Neural progenitor cell (in vitro differentiated cells): ENCODE data around the gene DRG1. TPM values are rescaled to one million over a fixed set of nuclear protein-coding genes. Genes with fewer than 3 reads are reported as not detected.

ENCODE experiments used
- DNase-seq: peaks from one replicate; pipeline ENCODE4 v3.0.0-alpha.2; 2016; ENCODE audit warnings: low spot score
- H2AFZ ChIP-seq: fragments of 200-600 bp; sonication (generic); replicated peaks from 2 replicates; pipeline ENCODE4 v1.6.1; 2016; ENCODE audit warnings: antibody characterized with exemption
- H3F3A ChIP-seq: fragments of 200-600 bp; sonication (generic); 2 replicates; pipeline ENCODE4 v1.6.1; 2016; ENCODE audit warnings: antibody characterized with exemption, low read depth
- H3K27ac ChIP-seq: fragments of 200-600 bp; sonication (generic); 2 replicates; pipeline ENCODE4 v1.5.1; 2016; ENCODE audit warnings: mild to moderate bottlenecking
- H3K27me3 ChIP-seq: fragments of 200-600 bp; sonication (generic); 2 replicates; pipeline ENCODE4 v1.6.1; 2016; ENCODE audit warnings: mild to moderate bottlenecking, moderate library complexity
- H3K36me3 ChIP-seq: fragments of 200-600 bp; sonication (generic); 2 replicates; pipeline ENCODE4 v1.5.1; 2016
- H3K4me1 ChIP-seq: fragments of 200-600 bp; sonication (generic); 2 replicates; pipeline ENCODE4 v1.6.1; 2016; ENCODE audit warnings: mixed run types
- H3K4me2 ChIP-seq: fragments of 200-600 bp; sonication (generic); 2 replicates; pipeline ENCODE4 v1.6.1; 2016
- H3K4me3 ChIP-seq: fragments of 200-600 bp; sonication (generic); 2 replicates; pipeline ENCODE4 v1.5.1; 2016
- H3K79me2 ChIP-seq: fragments of 200-600 bp; sonication (generic); 2 replicates; pipeline ENCODE4 v1.6.1; 2016; ENCODE audit warnings: low read depth
- H3K9ac ChIP-seq: fragments of 200-600 bp; sonication (generic); 2 replicates; pipeline ENCODE4 v1.6.1; 2016
- H3K9me3 ChIP-seq: fragments of 200-600 bp; sonication (generic); 2 replicates; pipeline ENCODE4 v1.5.1; 2016; ENCODE audit warnings: low read depth
- H4K20me1 ChIP-seq: fragments of 200-600 bp; sonication (generic); 2 replicates; pipeline ENCODE4 v1.6.1; 2016; ENCODE audit warnings: low read depth
- H3K27ac Mint-ChIP-seq: 3 replicates; pipeline ENCODE4 v1.8.0; 2021; ENCODE audit warnings: mixed read lengths
- H3K27me3 Mint-ChIP-seq: 2 replicates; pipeline ENCODE4 v1.8.0; 2022; ENCODE audit warnings: low read depth, mild to moderate bottlenecking, inconsistent platforms, moderate library complexity, mixed read lengths; ENCODE audit not compliant: insufficient read depth
- H3K36me3 Mint-ChIP-seq: 3 replicates; pipeline ENCODE4 v1.8.0; 2021; ENCODE audit warnings: mixed read lengths
- H3K4me1 Mint-ChIP-seq: 3 replicates; pipeline ENCODE4 v1.8.0; 2021; ENCODE audit warnings: mixed read lengths
- H3K4me3 Mint-ChIP-seq: 3 replicates; pipeline ENCODE4 v1.8.0; 2021; ENCODE audit warnings: mild to moderate bottlenecking, moderate library complexity, mixed read lengths
- H3K9me3 Mint-ChIP-seq: 3 replicates; pipeline ENCODE4 v1.8.0; 2020; ENCODE audit warnings: mixed read lengths
- EZH2 ChIP-seq: fragments of 200-600 bp; sonication (generic); IDR thresholded peaks from 2 replicates; pipeline ENCODE4 v1.6.1; 2017; ENCODE audit warnings: antibody characterized with exemption, mild to moderate bottlenecking, moderate library complexity
- EZH2phosphoT487 ChIP-seq: fragments of 200-600 bp; sonication (generic); IDR thresholded peaks from 2 replicates; pipeline ENCODE4 v1.6.1; 2017; ENCODE audit warnings: antibody characterized with exemption
- total RNA-seq: library from RNA; depleted of rRNA; stranded (reverse); fragments of >200 nt; gene quantifications from 2 replicates; pipeline ENCODE4 v1.2.3, GENCODE V29; 2015; ENCODE audit warnings: low replicate concordance
- TF ChIP-seq, protein P1 (sequence below): fragments of 200-600 bp; sonication (generic); IDR thresholded peaks from 2 replicates; pipeline ENCODE4 v1.5.1; 2017; ENCODE audit warnings: antibody characterized with exemption, mild to moderate bottlenecking

Gene DRG1
- total RNA-seq, 1 donor from 2014 or later, result 78.9 TPM

GRCh38 chr22:31465307-31465706 lies 65.9 kb downstream of the DRG1 start:
- Histone ChIP-seq H3F3A (no peaks in the 10 kb centered on the region), H3K9ac (no peak overlapping the region), H3K4me3 (no peak overlapping the region), H3K4me1 (no peaks in the 10 kb centered on the region), H4K20me1 (no peaks in the 10 kb centered on the region), H3K36me3 (peaks cover 13% of the 10 kb centered on the region), H3K9me3 (no peaks in the 10 kb centered on the region), H2AFZ (no peak overlapping the region), H3K27me3 (no peaks in the 10 kb centered on the region), H3K79me2 (no peaks in the 10 kb centered on the region), H3K4me2 (no peak overlapping the region), H3K27ac (no peak overlapping the region)
- no peak overlapping the region for H3K4me3 Mint-ChIP-seq
- H3K9me3 Mint-ChIP-seq, result no peaks in the 10 kb centered on the region
- H3K27me3 Mint-ChIP-seq, result no peaks in the 10 kb centered on the region
- DNase-seq, result no peak
- peaks cover 40% of the 10 kb centered on the region for H3K36me3 Mint-ChIP-seq
- TF ChIP-seq, protein P1, sequence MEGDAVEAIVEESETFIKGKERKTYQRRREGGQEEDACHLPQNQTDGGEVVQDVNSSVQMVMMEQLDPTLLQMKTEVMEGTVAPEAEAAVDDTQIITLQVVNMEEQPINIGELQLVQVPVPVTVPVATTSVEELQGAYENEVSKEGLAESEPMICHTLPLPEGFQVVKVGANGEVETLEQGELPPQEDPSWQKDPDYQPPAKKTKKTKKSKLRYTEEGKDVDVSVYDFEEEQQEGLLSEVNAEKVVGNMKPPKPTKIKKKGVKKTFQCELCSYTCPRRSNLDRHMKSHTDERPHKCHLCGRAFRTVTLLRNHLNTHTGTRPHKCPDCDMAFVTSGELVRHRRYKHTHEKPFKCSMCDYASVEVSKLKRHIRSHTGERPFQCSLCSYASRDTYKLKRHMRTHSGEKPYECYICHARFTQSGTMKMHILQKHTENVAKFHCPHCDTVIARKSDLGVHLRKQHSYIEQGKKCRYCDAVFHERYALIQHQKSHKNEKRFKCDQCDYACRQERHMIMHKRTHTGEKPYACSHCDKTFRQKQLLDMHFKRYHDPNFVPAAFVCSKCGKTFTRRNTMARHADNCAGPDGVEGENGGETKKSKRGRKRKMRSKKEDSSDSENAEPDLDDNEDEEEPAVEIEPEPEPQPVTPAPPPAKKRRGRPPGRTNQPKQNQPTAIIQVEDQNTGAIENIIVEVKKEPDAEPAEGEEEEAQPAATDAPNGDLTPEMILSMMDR, result no peak
- TF ChIP-seq EZH2, result no peak
- no peak for TF ChIP-seq EZH2phosphoT487
- H3K4me1 Mint-ChIP-seq, result no peaks in the 10 kb centered on the region
- H3K27ac Mint-ChIP-seq, result no peak overlapping the region

DNA sequence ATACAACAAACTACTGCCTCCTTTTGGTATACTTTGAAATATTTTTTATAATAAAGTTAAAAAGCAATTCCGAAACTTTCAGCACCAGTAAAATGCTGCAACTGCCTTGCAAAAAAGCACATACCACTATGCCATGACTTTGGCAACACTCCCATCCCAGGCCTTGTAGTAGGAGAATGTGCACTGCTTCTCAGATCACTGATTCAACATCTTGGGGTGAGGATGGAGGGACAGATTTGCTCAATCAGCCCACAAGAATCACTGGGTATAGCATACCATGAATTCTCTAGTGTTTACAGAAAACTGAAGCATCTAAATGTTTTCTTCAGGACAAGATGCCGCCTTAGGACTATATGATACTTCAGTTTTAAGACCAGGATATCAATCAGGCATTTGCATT lies 75.3 kb downstream of the DRG1 start:
- Histone ChIP-seq H2AFZ (no peak overlapping the region), H3K27ac (no peak overlapping the region), H3K79me2 (peaks cover 63% of the 10 kb centered on the region), H3K9ac (no peak overlapping the region), H3K4me3 (no peak overlapping the region), H3K27me3 (no peaks in the 10 kb centered on the region), H3K4me2 (no peak overlapping the region), H3K36me3 (peaks cover 7% of the 10 kb centered on the region), H4K20me1 (peaks cover 31% of the 10 kb centered on the region), H3K4me1 (no peaks in the 10 kb centered on the region), H3K9me3 (no peaks in the 10 kb centered on the region), H3F3A (no peaks in the 10 kb centered on the region)
- peaks cover 24% of the 10 kb centered on the region for H3K36me3 Mint-ChIP-seq
- no peak for TF ChIP-seq EZH2phosphoT487
- TF ChIP-seq, protein P1, result no peak
- TF ChIP-seq EZH2, result no peak
- no peak for DNase-seq
- no peak overlapping the region for H3K4me3 Mint-ChIP-seq
- H3K4me1 Mint-ChIP-seq, result peaks cover 3% of the 10 kb centered on the region
- no peaks in the 10 kb centered on the region for H3K9me3 Mint-ChIP-seq
- H3K27ac Mint-ChIP-seq, result no peak overlapping the region
- peaks cover 2% of the 10 kb centered on the region for H3K27me3 Mint-ChIP-seq

DNA sequence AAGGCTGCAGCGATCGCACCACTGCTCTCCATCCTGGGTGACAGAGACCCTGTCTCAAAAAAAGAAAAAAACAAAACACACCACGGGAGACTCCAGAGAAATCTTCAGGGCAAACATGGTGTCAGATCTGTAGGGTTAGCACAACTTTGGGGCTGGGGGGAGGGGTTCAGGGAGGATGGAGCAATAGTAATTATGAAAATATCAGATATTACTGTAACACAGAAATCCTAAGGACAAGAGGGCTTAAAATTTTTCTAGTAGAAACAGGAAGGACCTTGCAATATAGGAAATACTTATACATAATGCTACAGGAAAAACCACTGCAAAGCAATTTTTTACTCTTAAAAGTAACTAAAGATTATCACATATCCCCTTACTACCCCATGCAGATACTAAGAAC lies 76.4 kb downstream of the DRG1 start:
- H3K79me2 ChIP-seq, result peaks cover 74% of the 10 kb centered on the region

More for the DNA sequence above, 76.4 kb downstream of the DRG1 start:
- no peaks in the 10 kb centered on the region for H3F3A ChIP-seq
- H3K9ac ChIP-seq, result no peak overlapping the region
- Mint-ChIP-seq H3K27ac (no peak overlapping the region), H3K27me3 (peaks cover 2% of the 10 kb centered on the region), H3K4me3 (no peak overlapping the region), H3K9me3 (no peaks in the 10 kb centered on the region), H3K36me3 (peaks cover 27% of the 10 kb centered on the region), H3K4me1 (peaks cover 3% of the 10 kb centered on the region)
- H3K4me2 ChIP-seq, result no peak overlapping the region
- no peaks in the 10 kb centered on the region for H3K9me3 ChIP-seq
- no peak for DNase-seq
- no peak overlapping the region for H2AFZ ChIP-seq
- no peaks in the 10 kb centered on the region for H3K27me3 ChIP-seq
- no peaks in the 10 kb centered on the region for H3K4me1 ChIP-seq
- no peak overlapping the region for H3K27ac ChIP-seq
- H3K4me3 ChIP-seq, result no peak overlapping the region
- peaks cover 34% of the 10 kb centered on the region for H4K20me1 ChIP-seq
- peaks cover 7% of the 10 kb centered on the region for H3K36me3 ChIP-seq
- no peak for TF ChIP-seq EZH2
- TF ChIP-seq, protein P1, result no peak
